ENCODE data around the gene KIZ.

- TF ChIP-seq POLR2A (IDR thresholded peaks at IDR 0.05; ENCODE audit: borderline replicate concordance, extremely low read depth, insufficient read depth, insufficient read length) (no peak), CTCF (IDR thresholded peaks at IDR 0.05 in 2 of 3, conservative IDR thresholded peaks at IDR 0.05 in 1 of 3; ENCODE audit: borderline replicate concordance in 1 of 3, insufficient read depth in 1 of 3, low read depth in 2 of 3, low read length in 2 of 3) (no peak), EGR1 (IDR thresholded peaks at IDR 0.05; ENCODE audit: low read depth) (no peak), CEBPB (IDR thresholded peaks at IDR 0.05; ENCODE audit: low read depth) (no peak), RAD21 (IDR thresholded peaks at IDR 0.05; ENCODE audit: low read depth) (no peak)
Measured at GRCh38 chr20:21266191-21266536, 140.3 kb downstream of the KIZ start.
